Epidermal melanocyte (primary cell): ENCODE measurements around the gene RABGGTA.
"Not testable (repeated sequence)": the region's sequence is repeated elsewhere in the genome, so short reads cannot be mapped to it uniquely, and the experiment has no call there.

Experiments
- DNase-seq: peaks from one replicate; pipeline ENCODE4 v3.0.0; 2011; ENCODE audit warnings: low spot score; ENCODE audit not compliant: insufficient read length

The RABGGTA gene

GRCh38 chr14:24241829-24242443 lies 29.5 kb downstream of the RABGGTA start:
- DNase-seq: peak; percentile 96

GRCh38 chr14:24240110-24240918 lies 31.1 kb downstream of the RABGGTA start:
- no peak for DNase-seq

GRCh38 chr14:24238527-24239037 lies 32.8 kb downstream of the RABGGTA start:
- no peak for DNase-seq

- DNase-seq: no peak
These were observed 33.3 kb downstream of the RABGGTA start for GRCh38 chr14:24238123-24238522.

- no peak for DNase-seq
These were observed 33.9 kb downstream of the RABGGTA start for GRCh38 chr14:24237463-24237955.

GRCh38 chr14:24236689-24237462 lies 34.5 kb downstream of the RABGGTA start:
- DNase-seq: no peak

GRCh38 chr14:24235804-24236688 lies 35.4 kb downstream of the RABGGTA start:
- DNase-seq: no peak

GRCh38 chr14:24234095-24235005 lies 37.0 kb downstream of the RABGGTA start:
- no peak for DNase-seq

GRCh38 chr14:24233538-24233866 lies 37.9 kb downstream of the RABGGTA start:
- no peak for DNase-seq

- DNase-seq: peak; percentile 45
These were observed 38.5 kb downstream of the RABGGTA start, which contains the start of gene GMPR2 for GRCh38 chr14:24232645-24233537. Gene GMPR2 (plus strand): TSS chr14:24232929. CDS start chr14:24233254, 325 bp downstream.

GRCh38 chr14:24232121-24232644 lies 39.2 kb downstream of the RABGGTA start, which contains the start of gene NEDD8:
Gene NEDD8 (minus strand): TSS chr14:24232367. CDS start chr14:24232267, 100 bp downstream.
- peak; percentile 82 for DNase-seq

GRCh38 chr14:24231263-24232120 lies 39.9 kb downstream of the RABGGTA start:
- no peak for DNase-seq

GRCh38 chr14:24228902-24229301 lies 42.5 kb downstream of the RABGGTA start:
- DNase-seq: no peak

GRCh38 chr14:24226473-24226872 lies 44.9 kb downstream of the RABGGTA start:
- no peak for DNase-seq

- DNase-seq: no peak
These were observed 46.8 kb downstream of the RABGGTA start for GRCh38 chr14:24224618-24225071.

- DNase-seq: not testable (repeated sequence)
These were observed 48.4 kb downstream of the RABGGTA start for GRCh38 chr14:24222987-24223386.

- DNase-seq: no peak
These were observed 51.9 kb downstream of the RABGGTA start for GRCh38 chr14:24219521-24219920.
